Stimulated activated CD4-positive, alpha-beta T cell treated with anti-CD3 and anti-CD28 coated beads, Interleukin-4, amount 100 ng/mL, for 48 hours (primary cell): Measurements from ENCODE around the gene ADCY4.
A peak's percentile ranks its signal among the peaks of the same experiment; 100 is the strongest.
"Not testable (repeated sequence)": the region's sequence is repeated elsewhere in the genome, so short reads cannot be mapped to it uniquely, and the experiment has no call there.

Source experiments
- DNase-seq, 2 donors: peaks; one replicate each; pipeline ENCODE4 v3.0.0-alpha.2; 2020; ENCODE audit warnings: low read depth in 2 of 2

Gene ADCY4

DNA sequence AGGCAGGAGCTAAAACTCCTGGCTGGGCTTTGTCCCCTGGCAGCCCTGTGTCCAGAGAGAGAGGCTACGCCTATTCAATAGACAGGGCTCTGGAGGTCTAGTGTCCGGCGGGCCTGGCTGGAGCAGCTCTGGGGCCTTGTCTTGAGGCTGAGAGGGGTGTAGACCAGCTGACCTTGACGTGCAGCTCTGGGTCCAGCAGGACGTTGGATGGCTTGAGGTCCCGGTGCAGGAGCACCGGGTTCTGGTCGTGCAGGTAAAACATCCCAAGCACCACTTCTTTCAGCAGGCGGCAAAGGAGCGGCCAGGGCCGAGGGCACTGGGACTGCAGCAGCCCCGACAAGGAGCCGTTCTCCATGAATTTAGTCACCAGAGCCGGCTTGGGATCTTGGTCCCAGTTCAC, 4.0 kb upstream of the ADCY4 start:
- DNase-seq = no peak

DNA sequence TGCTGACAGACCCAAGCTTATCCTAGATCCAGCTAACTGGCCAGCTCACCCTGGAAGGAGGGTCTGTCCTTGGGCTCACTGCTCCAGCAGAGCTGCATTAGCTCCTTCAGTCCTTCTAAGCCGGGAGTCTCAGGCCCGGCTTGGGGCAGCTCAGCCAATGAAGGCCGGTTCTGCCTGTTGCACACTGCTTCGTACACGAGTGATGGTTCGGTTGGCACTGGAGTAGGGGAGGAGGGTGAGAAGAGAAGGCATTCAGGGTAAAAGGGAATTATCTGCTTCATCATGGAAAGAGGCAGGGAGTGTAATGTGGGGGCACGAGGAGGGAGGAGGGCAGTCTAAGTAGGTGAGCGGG, 2.9 kb upstream of the ADCY4 start:
- DNase-seq = no peak

DNA sequence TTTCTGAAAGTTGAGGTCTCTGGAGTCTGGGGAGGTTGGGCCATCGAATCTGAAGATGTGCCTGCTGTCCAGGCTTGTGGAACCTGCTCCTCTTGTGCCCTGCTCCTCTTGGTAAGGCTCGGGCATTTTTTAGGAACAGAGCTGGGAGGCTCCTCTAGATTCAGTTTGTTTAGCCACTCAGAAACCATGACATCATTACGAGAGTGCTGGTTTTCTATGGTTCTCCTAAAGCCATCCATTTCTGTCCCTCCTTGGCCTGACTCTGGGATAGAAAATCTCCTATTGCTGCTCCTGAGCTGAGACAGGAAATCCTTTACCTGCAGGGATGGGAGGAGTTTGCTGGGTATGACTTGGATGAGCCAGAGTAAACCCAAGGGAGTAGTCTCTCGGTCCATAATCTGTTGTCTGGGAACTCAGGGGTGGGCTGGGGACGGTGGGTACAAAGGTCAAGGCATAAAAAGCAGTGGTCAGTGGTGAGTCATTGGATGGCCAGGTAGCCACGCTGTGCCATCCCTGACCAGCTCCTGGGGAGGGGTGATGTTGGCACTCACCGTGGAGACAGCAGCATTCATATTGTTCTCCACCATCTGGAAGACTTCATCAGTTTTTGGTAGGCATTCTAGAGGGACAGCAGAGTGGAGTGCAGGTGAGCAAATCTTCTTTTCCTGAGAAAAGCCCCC, 2.4 kb upstream of the ADCY4 start:
- no peak for DNase-seq

DNA sequence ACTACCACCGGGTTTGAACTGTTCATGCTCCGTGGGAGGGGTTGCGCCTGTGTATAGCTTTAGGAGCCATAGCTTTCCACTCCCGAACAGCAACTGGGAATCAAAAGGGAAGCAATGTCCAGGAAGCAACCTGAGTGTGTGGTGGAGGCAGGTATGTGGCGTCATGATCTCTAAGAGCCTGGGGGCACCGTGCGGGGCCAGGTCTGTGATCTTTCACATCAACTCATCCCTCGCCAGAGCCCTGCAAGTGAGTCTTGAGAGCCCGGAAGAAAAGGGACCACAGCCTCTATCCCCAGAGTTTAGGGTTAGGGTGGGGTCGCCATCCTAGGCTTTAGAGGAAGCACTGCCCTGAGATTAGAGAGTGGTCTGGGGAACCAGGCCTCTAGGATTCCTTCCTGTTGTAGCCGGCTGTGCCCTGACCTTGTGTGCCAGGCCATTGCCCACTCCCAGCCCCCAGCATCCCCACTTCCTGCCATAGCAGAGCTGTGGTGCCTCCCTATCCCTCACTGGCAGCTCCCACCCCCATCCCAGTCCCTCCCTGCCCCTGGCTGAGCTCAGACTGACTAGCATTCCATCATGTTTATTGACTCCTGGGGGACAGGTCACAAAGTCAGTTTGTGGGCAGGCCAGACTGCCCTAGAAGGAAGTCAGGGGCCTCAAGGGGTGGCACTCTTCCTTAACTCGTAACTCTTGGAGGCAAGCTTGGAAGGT, 745 bp upstream of the ADCY4 start:
- no peak for DNase-seq

DNA sequence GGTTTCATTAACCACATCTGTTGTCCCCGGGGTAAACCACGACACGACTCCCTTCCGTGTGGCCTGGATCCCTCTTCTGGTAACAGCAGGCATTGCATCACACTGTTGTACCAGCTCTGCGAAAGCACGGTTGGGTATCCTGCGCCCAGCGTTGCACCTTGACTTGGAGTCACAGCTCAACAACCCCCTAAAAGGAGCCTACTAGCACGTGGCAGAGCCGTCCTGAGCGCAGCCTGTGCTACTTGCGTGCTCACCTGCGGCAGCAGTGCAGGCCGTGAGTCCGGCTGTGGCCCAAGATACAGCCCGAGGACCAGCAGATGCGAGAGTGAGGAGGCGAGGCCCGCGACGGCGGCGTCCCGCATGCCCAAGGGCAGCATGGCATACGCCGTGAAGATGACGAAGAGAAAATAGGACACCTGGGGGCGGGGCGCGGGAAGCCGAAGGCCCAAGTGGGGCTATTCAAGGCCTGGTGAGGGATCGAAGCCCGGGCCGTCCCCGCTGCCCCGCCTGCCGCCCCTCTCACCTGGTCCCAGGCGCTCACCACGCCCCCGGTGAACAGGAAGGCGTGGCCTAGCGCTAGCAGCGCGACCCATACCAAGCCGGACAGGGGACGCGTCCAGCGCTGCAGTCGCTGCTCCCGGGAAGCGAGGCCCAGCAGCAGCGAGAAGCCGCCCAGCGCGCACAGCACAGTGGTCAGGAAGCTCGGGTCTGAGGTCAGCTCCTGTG, 2.4 kb downstream of the ADCY4 start:
- peak; percentile 70 to 80 for DNase-seq

DNA sequence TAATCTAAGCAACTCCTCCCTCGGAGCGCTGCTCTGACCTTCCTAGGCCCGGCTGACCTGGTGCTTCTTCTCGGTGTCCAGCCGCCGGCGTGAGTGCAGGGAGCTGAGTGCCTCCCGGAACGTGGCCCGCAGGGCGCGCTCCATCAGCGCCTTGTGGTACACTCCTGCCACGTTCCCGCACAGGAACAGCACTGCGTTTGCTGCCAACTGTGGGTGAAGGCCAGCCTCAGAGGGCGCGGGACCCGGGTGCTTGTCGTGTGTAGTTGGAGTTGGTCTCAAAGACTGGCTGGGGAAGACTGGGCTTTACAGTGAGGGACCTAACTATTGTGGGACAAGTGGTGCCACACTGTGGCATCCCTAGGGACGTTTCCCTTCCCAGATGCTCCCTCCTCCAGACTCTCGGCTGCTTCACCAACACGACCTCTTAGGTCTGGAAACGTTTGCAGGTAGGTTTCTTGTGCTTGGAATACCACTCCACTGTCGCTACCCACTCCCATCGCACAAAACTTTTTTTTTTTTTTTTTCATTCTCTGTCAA, 3.1 kb downstream of the ADCY4 start:
- DNase-seq = no peak

DNA sequence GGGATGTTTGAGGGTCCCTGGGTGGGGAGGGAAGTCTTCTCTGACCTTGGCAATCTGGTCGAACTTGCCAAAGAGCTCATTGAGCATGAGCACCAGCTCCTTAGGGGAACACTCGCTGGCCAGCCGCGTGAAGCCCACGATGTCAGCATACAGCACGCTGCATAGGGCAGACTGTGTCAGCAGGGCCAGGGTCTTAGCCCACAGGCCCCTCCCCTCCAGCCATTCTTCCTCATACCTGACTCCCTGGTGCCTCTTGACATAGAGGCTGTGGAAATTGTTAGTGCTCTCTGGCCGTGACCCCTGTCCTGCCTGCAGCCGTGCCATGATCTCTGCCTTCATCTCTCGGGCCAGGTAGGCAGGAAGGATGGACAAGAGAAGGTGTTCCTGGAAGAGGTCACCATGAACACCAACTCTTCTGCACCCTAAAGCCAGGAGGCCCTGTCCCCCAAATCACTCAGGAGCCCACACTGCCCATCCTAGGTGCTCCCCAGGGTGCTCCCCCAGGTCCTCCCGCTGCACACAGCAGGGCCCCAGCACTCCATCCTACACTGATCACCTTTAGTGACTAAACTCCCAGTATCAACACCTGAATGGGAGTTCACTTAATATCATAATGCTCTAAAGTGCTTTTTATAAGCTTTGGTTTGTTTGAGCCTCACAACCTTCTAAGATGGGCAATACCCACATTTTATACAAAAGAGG, 3.7 kb downstream of the ADCY4 start:
- DNase-seq = no peak

DNA sequence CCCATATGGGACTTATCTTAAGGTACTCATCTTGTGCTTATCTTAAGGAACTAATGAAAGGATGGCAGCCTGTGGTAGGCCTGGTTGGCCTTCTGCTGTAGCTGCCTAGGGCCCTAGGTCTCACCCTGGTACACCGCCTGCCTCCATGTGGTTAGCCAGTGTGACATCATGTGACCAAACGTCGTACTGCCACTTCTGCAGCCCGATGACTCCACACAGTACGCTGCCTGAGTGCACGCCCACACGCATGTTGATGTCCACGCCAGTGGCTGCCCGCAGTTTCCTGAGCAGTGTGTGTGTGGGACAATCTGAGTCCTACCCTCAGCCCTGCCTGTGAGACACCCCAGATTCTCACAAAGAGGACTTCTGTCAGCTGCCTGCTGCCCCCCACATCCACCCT, 5.1 kb downstream of the ADCY4 start:
- DNase-seq = peak in 1 of 2 donors; percentile 47

DNA sequence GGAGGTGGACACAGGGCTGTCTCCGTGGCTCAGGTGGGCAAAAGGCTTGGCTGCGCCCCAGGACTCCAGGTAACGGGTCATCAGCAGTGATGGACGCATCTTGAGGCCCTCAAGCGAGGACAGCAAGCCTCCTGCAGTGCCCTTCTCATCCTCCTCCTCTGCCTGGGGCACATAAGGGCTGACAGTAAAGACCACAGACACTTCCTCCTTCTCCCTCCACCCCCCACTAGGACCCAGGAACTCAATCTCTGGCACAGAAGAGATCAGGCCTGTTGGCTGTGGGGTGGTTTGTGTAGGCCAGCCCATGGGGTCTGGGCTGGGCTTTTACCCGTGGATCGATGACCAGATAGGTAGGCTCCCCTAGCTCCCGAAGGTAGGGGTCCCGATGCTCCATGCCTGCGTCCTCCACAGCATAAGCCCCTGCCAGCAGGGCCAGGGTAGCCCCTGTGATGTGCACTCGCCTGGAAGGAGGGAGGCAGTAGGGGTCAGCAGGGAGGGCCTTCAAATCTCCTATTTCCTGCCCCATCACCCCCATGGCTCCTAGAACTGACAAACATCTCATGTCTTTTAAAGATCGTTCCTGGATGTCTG, 5.7 kb downstream of the ADCY4 start:
- no peak for DNase-seq

DNA sequence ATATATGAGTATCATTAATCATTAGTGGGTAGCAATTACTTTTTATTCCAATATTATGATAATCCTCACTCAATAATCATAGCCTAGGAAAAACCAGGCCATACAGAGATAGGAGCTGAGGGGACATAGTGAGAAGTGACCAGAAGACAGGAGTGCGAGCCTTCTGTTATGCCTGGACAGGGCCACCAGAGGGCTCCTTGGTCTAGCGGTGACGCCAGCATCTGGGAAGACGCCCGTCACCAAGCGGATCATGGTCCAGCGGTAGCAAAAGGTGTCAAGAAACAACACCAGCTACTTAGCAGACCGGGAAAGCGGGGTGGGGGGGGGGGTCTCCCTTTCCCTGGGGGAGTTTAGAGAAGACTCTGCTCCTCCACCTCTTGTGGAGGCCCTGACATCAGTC, 7.0 kb downstream of the ADCY4 start:
- not testable (repeated sequence) for DNase-seq

DNA sequence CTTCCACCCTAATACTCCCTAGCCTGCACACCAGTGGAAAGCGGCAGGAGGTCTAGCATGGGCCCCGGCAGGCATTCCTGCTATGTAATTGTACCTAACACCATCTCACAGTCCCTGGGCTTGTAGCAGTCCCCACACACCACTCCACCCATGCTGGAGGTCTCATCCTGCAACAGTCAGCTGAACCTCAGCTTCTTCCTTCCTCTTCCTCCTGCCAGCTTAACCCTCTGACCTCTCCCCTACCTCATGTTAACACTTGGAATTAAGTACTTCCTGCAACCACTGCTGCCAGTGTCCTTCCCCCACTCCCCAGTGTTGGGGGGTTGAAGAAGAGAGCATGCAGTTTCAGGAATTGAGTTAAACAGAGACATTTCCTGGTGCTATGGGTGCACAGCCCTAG, 7.6 kb downstream of the ADCY4 start:
- DNase-seq = no peak

DNA sequence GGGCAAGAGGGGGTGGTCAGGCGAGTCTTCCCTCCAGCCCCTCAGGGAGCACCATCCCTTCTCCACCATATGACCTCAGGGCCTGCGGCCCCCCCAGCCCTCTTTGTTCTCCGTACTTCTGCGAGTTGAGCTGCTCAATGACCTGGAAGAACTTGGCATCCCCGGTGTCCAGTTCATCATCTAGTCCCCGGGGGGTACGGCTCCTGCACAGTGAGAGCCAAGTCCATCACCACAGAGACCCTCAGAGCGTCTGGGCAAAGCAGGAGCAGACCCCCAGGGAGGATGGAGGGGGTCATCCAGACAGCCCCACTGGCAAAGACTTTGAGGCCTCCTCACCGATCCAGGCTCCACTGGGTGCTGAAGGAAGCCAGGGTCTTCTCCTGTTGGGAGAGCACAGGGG, 8.9 kb downstream of the ADCY4 start:
- no peak for DNase-seq

DNA sequence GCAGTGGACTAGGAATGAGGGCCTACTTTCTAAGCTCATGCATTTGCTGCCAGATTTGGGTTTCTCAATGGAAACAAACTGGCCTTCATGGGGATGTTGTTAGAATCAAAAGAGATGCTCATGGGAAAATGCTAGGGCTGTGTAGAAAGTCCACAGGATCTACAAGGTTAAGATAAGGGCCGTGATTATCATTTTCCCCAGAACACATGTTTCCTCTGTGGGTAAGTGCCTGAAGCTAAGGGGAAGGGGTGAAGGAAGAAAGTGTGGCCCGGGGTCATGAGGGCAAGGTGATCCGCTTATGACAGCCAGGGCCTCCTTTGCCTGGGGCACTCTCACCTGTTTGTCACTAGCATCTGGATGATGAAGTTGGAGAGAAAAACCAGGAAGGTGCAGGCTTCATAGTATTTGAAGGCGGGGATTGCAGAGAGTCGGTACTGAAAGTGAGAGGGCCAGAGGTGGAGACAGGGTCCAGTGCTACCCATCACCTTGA, 9.8 kb downstream of the ADCY4 start:
- no peak for DNase-seq

DNA sequence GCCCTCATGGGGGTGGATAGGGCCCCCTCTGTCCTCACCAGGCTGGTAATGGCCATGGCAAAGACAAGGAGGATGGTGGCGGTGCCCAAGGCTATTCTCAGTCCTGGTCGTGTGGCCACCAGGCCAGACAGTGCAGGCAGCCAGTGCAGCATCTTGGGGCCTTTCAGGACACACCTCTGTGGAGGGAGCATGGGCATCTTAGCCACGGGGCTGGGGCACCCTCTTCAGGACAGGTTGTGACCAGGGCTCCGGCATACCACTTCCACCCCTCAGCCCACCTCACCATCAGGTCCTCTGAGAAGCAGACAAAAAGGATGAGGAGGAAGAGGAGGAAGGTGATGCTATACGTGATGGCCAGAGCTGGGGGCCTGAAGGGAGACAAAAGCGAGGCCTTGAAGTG, 10.8 kb downstream of the ADCY4 start:
- DNase-seq = no peak

DNA sequence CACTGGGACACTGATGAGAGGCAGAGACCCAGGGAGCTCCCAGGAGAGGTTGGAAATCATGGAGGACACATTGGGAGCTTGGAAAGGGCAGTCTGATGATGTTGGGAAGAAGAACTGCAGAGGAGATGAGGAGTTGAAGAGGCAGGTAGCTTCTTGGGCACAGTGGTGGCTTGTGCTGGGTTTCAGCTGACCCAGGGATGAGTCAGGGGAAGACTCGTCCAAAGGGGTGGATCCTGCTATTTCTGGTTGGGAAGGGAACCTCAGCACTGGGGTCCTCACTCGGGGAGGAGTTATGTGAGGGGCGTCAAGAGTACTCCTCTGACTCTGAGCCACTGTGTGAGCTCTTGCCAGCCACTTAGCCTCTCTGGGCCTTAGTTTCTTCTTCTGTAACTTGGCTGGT, 11.5 kb downstream of the ADCY4 start:
- no peak for DNase-seq

DNA sequence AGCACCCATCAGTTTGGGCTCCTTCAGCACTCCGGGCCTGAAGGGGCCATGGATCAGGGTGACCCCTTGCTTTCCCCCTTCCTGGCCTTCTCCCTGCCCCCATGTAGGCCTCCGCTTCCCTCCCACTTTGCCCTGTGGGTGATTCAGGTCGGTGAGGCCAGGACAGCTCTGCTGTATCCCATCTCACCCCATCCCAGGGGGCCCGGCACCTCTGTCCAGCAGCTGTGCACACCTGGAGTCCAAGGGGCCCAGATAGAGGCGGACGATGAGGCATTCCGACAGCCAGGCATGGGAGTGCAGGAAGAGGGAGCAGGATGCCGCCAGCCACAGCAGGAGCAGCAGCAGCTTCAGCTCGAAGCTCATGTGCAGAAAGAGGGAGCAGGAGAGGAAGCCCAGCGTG, 12.2 kb downstream of the ADCY4 start:
- DNase-seq = no peak

DNA sequence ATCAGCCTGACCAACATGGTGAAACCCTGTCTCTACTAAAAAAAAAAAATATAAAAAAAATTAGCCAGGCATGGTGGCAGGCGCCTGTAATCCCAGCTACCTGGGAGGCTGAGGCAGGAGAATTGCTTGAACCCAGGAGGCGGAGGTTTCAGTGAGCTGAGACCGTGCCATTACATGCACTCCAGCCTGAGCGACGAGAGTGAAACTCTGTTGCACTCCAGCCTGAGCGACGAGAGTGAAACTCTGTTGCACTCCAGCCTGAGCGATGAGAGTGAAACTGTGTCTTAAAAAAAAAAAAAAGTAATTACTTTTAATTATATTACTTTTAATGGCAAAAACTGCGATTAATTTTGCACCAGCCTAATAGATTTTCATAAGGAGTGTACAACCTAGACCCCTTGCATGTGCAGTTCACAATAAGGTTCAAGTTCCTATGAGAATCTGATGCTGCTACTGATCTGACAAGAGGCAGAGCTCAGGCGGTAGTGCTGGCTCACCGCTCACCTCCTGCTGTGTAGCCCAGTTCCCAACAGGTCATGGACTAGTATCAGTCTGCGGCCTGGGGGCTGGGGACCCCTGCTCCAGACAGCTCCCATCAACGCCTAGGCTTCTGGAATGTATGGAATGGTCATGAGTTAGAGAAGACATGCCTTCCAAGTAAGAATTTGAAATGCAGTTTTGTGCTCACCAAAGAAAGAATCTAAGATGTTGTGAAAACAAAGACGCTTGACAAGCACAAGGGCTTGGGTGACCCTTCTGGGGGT, 13.5 kb downstream of the ADCY4 start:
- no peak for DNase-seq

DNA sequence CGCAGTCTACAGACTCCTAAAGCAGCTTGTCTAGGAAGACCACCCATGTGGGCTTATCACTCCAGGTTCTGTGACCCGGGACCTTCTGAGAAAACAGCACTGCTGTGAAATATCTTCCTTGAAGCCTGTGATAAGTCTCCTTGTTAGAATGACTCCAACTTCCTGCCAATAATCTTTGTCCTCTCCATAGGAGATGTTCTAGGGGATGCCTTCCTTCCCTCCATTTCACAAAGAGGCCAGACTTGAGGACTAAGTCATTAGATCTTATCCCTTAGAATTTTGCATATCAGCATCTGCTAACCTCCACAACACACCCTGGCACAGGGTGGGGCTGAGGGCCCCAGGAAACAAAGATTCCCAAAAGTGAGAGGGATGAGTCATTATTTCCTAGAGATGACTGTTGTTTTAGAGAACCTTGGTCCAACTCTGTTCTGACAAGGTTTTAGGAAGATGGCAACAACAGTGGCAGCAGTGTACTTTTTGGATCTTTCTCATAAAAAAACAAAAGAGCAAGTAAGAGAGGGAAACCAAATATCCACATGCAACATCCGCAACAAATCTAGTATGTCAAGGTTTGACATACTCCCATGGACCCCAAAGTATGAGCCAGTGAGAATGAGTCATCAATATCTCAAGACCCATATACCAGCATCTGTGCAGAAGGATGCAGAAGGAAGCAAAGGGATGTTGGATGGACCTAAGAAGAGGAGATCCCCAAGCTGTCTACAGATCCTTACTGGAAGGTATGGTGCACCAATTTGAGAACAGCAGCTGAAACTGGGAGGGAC, 17.5 kb downstream of the ADCY4 start:
- no peak for DNase-seq

DNA sequence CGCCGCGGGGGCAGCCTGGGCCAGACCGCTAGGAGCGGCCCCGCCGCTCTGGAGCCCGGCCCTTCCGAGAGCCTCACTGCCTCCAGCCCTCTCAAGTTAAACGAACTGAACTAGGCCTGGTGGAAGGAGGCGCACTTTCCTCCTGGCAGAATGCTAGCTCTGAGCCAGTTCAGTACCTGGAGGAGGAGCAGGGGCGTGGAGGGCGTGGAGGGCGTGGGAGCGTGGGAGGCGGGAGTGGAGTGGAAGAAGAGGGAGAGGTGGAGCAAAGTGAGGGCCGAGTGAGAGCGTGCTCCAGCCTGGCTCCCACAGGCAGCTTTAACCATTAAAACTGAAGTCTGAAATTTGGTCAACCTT, 18.3 kb downstream of the ADCY4 start:
- DNase-seq = no peak
